ENCODE measurements around the gene F5.

Gene F5

DNA sequence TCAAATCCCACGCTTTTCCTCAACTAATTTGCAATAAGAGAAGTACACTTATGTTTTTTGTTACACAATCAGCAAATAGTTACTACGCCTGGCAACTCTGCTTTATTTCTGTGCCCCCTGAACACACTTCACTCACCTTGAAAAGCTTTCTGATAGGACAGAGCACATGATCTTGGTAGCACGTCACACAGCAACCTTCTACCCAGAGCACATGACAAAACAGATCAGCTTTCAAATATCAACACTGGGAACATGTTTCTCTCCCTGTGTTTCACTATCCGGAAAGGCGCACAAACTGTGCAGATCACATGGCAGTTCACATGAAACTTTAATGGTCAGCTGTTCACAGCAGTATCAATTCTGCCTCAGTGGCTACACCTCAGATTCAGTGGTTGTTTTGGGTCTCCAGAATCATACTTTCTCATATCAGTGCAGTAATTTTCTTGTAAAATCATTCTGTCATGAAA lies 102.7 kb downstream of the F5 start:
- no peak for DNase-seq (ENCODE audit: low read depth, low spot score)

DNA sequence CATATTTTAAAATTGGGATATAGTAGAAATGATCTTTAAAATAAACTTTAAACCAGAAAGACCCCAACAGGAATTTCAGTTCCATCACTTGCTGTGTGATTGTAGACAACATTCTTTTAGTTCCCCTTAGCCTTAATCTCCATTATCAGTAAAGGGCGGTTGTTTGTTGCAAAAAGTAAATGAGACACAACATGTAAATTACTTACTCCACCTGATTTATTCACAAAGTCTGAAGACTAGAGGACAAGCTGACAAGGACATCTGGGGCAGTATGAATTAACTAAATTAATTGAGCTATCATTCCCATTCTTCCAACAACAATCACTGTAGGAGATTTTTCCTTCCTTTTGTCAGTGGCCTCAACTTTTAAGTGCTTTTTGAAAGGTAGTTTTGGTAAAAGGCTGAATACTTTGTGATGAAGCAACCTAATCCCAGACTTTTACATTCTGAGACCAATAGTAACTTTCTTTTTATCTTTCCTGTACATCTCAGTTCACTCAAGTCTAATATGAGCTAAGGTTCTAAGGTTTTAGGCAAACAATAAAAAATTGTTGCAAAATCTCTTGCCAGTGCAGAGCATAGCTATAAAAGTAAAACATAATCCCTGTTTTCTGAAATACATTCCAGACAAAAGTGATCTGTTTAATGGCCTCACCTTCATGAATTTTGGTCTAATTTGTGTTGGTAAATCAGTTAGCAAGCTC lies 106.8 kb downstream of the F5 start:
- DNase-seq (ENCODE audit: low read depth, low spot score) = no peak

DNA sequence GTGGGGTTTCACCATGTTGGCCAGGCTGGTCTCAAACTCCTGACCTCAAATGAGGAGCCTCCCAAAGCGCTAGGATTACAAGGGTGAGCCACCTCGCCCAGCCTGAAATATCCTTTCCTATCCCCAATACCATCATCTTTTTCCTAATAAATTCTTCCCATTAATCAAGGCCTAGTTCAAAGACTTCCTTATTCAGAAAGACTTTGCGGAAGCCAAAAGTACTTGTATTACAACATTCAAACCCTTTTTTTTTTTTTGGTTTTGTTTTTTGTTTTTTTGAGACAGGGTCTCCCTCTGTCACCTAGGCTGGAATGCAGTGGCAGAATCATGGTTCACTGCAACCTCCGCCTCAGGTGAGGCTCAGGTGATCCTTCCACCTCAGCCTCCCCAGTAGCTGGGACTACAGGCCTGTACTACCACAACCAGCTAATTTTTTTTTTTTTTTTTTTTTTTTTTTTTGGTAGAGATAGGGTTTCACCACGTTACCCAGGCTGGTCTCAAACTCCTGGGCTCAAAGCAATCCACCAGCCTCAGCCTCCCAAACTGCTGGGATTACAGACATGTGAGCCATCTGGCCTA lies 108.1 kb downstream of the F5 start:
- no peak for DNase-seq (ENCODE audit: low read depth, low spot score)

DNA sequence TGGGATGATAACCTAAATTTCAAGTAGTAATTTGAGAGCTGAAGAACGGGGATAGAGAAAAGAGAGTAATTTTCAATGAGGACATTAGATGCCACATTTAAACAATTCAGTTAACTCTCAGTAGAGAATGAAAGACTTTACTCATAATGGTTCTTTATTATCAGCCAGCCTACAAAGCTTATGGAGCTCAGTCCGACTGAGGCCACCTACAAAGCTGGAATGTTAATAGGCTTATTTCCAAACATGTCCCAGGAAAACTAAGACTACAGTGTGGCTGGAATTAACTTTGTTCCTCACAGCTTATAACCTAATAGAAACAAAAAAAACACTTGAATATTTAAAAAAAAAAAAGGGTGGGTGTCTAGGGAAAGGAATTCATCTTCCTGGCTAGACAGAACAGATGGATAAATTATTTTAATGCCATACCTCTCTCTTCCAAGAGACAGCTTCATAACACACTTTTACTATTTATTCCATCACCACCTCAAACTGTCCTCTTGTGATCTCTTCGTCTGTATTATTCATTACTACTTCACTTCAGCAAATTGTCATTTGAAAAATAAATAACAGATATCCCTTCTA lies 110.4 kb downstream of the F5 start:
- DNase-seq (ENCODE audit: low read depth, low spot score) = no peak

DNA sequence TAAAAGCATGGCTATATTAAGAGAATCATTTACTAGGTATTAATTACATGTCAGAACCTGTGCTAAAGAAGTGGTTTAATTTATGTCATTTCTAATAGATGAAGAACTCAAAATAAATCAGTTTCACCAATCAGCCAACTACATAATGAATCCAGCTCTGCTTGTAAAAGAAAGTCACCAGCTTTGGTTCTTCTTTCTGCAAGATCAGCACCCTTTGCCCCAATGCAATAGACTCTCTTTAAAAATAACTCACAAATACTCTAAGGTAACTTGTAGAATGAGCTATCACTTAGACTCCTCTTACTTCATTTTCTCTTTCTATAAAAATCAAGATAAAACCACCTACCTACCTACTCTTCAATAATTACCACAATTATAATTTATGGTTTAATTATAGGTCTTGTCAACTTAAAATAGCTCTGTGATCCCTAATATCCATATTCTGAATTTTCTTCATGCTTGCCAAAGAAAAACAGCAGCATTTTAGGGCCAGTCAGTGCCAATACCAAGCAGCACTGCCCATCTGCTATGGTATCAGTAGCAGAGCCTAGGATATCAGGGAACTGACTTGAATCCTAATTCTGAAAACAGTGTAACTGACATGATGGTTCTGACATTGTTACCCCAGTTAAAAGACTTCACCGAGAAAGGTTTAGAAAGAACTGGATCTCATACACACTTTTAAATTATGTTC lies 111.8 kb downstream of the F5 start:
- no peak for DNase-seq (ENCODE audit: low read depth, low spot score)

DNA sequence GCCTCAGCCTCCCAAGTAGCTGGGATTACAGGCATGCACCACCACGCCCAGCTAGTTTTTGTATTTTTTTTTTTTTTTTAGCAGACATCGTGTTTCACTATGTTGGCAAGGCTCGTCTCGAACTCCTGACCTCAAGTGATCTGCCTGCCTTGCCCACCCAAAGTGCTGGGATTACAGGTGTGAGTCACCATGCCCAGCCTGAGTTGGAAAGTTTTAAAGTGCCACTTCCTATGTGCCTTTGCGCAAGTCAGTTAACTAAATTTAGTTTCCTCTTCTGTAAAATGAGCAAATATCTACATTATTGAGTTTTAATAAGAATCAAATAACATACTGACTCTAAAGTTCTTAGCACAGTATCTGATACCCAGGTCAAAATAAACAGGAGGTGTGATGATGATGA lies 112.9 kb downstream of the F5 start:
- no peak for DNase-seq (ENCODE audit: low read depth, low spot score)

DNA sequence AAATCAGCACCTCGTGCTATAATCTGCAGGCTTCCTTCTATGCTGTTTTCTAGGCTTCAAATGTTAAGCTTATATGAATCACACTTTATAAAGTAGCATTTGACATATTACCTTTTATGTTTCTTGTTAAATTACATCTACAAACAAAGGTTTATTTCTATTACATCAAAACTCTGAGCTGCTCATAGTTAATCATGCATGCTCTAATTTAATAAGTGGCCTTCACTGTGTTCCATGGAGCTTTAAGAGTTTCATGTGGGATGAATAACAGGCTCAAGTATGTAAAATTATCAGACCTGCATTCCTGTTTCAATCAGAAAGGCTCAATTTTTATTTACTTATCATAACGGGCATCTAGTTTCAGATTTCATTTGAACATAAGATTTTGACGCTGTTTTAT lies 113.5 kb downstream of the F5 start:
- no peak for DNase-seq (ENCODE audit: low read depth, low spot score)

DNA sequence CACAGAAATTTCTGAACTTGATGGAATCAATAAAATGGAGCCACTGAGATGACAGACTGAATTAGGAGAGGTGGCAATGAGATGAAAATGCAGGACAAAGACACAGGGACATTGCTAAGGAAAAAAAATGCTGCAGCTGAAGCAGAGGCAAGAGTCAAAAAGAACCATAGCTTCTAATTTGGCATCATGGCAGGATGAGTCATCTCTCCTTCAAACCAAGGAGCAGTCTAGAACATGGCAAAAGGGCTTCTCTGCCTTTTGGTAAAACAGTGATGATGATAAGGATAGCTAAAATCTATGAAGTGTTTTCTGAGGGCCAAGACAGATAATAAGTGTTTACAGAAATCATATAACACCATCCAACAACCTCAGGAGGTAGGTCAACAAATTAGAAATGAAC lies 117.3 kb downstream of the F5 start:
- DNase-seq (ENCODE audit: low read depth, low spot score) = no peak

DNA sequence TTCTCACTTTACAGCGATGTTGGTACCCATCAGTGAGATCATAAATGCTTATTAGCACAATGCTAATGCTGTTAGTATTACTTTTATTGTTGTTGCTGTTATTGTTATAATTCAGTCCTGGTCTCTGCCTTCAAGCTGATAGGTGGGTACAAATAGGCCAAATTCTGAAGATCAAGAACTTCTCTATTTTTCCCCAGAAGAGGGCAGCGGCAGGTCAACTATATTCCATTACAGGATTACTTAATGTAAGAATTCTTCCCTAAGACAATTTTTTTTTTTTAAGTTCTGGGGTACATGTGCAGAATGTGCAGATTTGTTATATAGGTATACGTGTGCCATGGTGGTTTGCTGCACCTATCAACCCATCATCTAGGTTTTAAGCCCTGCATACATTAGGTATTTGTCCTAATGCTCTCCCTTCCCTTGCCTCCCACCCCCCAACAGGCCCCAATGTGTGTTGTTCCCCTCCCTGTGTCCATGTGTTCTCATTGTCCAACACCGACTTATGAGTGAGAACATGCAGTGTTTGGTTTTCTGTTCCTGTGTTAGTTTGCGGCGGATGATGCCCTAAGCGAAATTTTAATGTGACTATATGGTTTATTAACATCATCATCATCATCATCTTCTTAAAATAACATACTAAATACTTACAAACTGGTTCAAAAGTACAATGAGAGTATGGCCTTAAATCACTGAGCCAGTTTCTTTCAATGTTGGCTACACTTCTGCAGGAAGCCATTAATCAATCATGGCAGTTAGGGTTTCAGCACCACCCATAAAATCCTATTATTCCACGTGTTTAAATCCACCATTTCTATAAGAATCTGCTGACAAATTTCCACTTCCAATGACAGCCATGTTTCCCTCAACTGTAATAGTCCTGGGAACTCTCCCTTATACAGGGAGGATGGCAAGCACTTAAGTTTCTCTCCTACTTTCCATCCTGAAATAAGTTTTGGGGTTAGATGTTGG lies 119.7 kb downstream of the F5 start:
- DNase-seq (ENCODE audit: low read depth, low spot score) = no peak

DNA sequence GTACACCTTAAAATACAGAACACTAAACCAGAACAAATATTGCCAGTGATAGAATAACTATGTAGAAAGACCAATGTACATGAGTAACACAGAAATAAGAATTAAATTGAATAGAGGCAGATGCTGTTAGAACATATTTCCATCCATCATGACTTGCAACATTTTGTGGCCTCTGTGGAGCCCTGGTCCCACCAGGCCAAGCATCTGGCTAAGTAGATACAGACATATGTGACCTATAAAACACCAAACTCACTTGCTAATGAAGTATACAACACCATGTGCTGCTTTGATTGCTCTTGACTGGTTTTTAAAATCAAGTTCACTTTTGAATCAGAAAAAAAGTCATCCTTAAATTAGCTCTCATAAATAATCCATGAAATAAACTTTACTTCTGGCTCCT lies 121.0 kb downstream of the F5 start:
- no peak for DNase-seq (ENCODE audit: low read depth, low spot score)

Data from activated CD4-positive, CD25-positive, alpha-beta regulatory T cell treated with anti-CD3 and anti-CD28 coated beads, Interleukin-2, amount 50 U/mL, for 16 hours (primary cell).